Upper lobe of left lung (tissue), 4 donors: ENCODE measurements around the gene CRACDL.

Experiments
- EP300 ChIP-seq, 4 donors: sonication (generic); formaldehyde crosslinking; IDR thresholded peaks; one replicate each; pipeline ENCODE4 v1.5.1; 2017; ENCODE audit warnings: antibody characterized with exemption in 4 of 4, control low read depth in 2 of 4
- POLR2A ChIP-seq, 4 donors: fragments of 450-650 bp; IDR thresholded peaks; one replicate each; pipeline ENCODE4 v1.5.1; 2016 to 2017; ENCODE audit warnings: antibody characterized with exemption in 4 of 4, mild to moderate bottlenecking in 2 of 4
- POLR2AphosphoS5 ChIP-seq, 2 donors: sonication (generic); formaldehyde crosslinking; IDR thresholded peaks; one replicate each; pipeline ENCODE4 v1.5.1; 2017; ENCODE audit warnings: antibody characterized with exemption in 2 of 2
- TF ChIP-seq, protein P1 (sequence below), 6 experiments: fragments of 450-650 bp in 4 of 6; fragments of 200-600 bp in 2 of 6; sonication (generic) in 2 of 6; IDR thresholded peaks; one replicate each; pipeline ENCODE4 v1.5.1; 2016 to 2019; ENCODE audit warnings: antibody characterized with exemption in 6 of 6

DNA sequence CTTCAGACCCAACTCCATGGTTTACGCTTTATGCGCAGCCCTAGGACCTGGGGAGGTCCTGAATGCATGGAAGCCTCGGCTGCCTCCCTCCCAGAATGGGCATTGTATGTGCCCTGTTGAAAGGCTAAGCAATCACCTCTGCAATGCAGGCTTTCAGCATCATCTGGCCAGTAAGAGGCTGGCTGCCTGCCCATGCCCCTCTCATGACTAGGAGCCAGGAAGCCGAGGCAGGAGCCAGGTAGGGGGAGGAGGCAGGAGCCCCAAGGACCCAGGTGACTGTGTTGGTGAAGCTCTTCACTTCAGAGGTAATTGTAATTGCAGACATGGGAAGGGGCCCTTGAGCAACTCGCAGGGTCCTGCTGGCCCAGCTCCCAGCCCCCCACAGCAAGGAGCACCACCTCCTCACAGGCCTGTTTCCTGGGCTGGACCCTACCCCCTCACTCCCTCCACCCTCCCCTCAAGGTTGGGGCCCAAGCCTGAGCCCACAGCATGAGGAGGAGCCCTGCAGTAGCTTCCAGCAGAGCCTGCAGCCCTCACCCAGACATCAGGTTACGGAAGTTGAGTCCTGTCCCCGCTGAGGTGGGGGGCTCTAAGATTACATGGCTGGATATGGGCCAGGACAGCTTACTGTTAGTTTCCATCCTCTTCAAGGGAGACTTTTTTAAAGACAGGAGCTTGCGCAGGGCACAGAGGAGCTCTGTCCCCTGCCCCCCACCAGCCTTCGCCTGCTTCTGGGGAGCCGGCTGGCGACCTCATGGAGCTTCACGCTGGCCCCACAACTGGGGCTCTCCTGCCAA lies 21.9 kb downstream of the CRACDL start:
- TF ChIP-seq, protein P1, sequence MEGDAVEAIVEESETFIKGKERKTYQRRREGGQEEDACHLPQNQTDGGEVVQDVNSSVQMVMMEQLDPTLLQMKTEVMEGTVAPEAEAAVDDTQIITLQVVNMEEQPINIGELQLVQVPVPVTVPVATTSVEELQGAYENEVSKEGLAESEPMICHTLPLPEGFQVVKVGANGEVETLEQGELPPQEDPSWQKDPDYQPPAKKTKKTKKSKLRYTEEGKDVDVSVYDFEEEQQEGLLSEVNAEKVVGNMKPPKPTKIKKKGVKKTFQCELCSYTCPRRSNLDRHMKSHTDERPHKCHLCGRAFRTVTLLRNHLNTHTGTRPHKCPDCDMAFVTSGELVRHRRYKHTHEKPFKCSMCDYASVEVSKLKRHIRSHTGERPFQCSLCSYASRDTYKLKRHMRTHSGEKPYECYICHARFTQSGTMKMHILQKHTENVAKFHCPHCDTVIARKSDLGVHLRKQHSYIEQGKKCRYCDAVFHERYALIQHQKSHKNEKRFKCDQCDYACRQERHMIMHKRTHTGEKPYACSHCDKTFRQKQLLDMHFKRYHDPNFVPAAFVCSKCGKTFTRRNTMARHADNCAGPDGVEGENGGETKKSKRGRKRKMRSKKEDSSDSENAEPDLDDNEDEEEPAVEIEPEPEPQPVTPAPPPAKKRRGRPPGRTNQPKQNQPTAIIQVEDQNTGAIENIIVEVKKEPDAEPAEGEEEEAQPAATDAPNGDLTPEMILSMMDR (IDR thresholded peaks at IDR 0.05): no peak
- TF ChIP-seq POLR2A (IDR thresholded peaks at IDR 0.05) (no peak), POLR2AphosphoS5 (IDR thresholded peaks at IDR 0.05) (peak in 1 of 2 donors; percentile 12), EP300 (IDR thresholded peaks at IDR 0.05) (no peak)
